GM13976 (cell line): ENCODE measurements around the gene IMPDH2.

Source experiments
- DNase-seq: peaks from one replicate; pipeline ENCODE4 v3.0.0; 2012; ENCODE audit warnings: low spot score
- CTCF ChIP-seq: IDR thresholded peaks from 2 replicates; pipeline ENCODE4 v1.5.1; 2012; ENCODE audit warnings: borderline replicate concordance, mild to moderate bottlenecking; ENCODE audit not compliant: insufficient read depth; ENCODE audit errors: extremely low read depth, missing control alignments, control extremely low read depth
- in situ Hi-C: fragments of 300-500 bp; cut with MboI; formaldehyde crosslinking; loops from one replicate; pipeline ENCODE4 v1.12.0; 2022; ENCODE audit warnings: low sequenced_read_pairs, mixed read lengths, inconsistent platforms; ENCODE audit not compliant: unreplicated experiment

Gene IMPDH2

GRCh38 chr3:49007068-49007770 lies 22.0 kb downstream of the IMPDH2 start, which contains the start of gene WDR6:
WDR6 (plus strand) TSS chr3:49007391; CDS start chr3:49007432, 41 bp downstream.
- TF ChIP-seq CTCF = peak; percentile 29
- in situ Hi-C loops = no loop called here
- peak; percentile 98 for DNase-seq

- in situ Hi-C loops = no loop called here
- DNase-seq = no peak
- no peak for TF ChIP-seq CTCF
Measured at GRCh38 chr3:49006408-49007067, 22.7 kb downstream of the IMPDH2 start.

- in situ Hi-C loops = no loop called here
- no peak for TF ChIP-seq CTCF
- no peak for DNase-seq
Measured at GRCh38 chr3:49005998-49006397, 23.2 kb downstream of the IMPDH2 start.

- in situ Hi-C loops = no loop called here
- no peak for DNase-seq
- no peak for TF ChIP-seq CTCF
Measured at GRCh38 chr3:49005303-49005680, 23.9 kb downstream of the IMPDH2 start.

GRCh38 chr3:49004352-49005302 lies 24.6 kb downstream of the IMPDH2 start:
- no peak for TF ChIP-seq CTCF
- DNase-seq = no peak
- in situ Hi-C loops = no loop called here

- in situ Hi-C loops = no loop called here
- no peak for TF ChIP-seq CTCF
- DNase-seq = no peak
Measured at GRCh38 chr3:49001155-49001554, 28.0 kb downstream of the IMPDH2 start.
